ENCODE results near the gene TBC1D22A.

Gene TBC1D22A

DNA sequence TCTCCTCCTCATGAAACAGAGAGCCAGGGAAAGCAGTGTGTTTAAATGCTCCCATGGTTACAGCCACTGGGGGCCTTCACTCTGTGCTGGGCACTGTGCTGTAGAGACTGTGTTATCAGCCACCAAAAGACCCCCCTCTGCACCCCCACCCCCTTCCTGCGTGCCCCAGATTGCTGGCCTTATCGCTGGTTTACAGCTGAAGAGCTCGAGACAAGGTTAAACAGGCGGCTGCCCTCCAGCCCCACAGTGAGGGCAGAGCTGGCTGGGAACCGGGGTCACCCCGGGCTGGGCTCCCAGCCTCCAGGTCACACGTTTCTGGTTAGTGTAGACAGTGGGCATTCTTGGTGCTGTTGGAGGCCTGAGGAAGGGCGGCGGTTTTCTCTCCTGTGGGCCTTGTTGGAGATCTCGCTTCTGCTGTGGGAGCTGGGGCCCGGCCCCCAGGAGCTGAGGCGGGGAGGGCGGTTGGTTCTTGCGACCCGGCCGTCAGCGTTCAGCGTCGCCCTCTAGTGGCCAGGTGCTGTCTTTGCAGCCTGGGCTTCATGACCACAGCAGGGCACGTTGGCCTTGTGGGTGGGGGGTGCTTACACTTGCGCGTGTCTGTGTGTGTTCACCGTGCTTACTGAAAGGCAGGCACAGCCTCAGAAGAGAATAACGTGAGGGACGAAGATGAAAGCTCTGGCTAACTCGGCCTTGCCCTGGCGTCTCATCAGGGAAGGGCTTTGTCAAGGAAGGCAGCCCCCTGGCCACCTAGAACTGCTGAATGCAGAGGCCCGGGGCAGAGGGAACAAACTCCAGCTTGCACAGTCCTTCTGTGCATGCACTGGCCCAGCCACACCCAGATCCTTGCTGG, 40.8 kb downstream of the TBC1D22A start:
- H3K36me3 ChIP-seq (ENCODE audit: control insufficient read depth, insufficient read depth, low read length): peaks cover 10% of the 10 kb centered on the region
- no peaks in the 10 kb centered on the region for H3K27me3 ChIP-seq (ENCODE audit: control insufficient read depth, insufficient read depth, low read length)
- H3K9me3 ChIP-seq (ENCODE audit: control insufficient read depth, low read length): no peaks in the 10 kb centered on the region
- peaks cover 7% of the 10 kb centered on the region for H3K4me1 ChIP-seq (ENCODE audit: control insufficient read depth, insufficient read depth, low read length)
- no peak overlapping the region for H3K9ac ChIP-seq (ENCODE audit: low read length)
- no peak overlapping the region for H3K4me3 ChIP-seq (ENCODE audit: low read length)

DNA sequence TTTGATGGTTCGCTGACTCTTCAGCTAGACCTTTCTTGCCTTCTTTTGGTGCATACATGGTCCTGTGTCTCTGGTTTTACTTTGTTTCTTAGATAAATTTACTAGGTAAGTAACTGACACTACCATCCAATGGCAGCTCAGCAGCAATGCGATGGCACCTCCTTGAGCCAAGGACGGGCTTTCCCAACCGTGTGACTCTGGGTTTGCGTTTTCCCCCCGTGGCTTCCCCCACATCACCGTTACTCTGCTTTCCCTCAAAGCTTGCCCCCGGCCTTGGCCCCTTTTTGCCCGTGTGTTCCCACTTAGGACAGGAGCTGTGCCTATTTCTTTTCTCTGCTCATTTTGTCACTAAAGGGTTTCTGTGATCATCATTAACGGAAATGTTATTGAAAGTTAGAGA, 41.5 kb downstream of the TBC1D22A start:
- Histone ChIP-seq H3K4me1 (ENCODE audit: control insufficient read depth, insufficient read depth, low read length) (peaks cover 7% of the 10 kb centered on the region), H3K9ac (ENCODE audit: low read length) (no peak overlapping the region), H3K9me3 (ENCODE audit: control insufficient read depth, low read length) (no peaks in the 10 kb centered on the region), H3K36me3 (ENCODE audit: control insufficient read depth, insufficient read depth, low read length) (peaks cover 10% of the 10 kb centered on the region), H3K27me3 (ENCODE audit: control insufficient read depth, insufficient read depth, low read length) (no peaks in the 10 kb centered on the region), H3K4me3 (ENCODE audit: low read length) (no peak overlapping the region)

DNA sequence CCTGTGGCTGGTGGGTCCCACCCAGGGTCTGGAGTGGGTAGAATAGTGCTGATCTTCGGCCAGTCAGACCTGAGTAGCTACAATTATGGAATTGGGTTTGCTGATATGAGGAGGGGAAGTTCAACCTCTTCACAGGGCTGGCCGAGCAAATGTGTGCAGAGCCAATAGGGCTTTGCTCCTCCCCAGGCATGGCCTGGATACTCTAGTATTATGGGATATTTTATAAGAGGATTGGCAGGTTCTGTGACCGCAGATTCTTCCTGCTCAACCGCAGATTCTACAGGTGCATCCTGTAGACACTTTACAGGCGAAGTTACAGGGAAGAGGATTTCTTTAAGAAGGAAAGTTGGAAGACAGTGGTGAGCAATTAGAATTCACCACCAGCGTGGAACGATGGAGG, 44.3 kb downstream of the TBC1D22A start:
- no peak overlapping the region for H3K9ac ChIP-seq (ENCODE audit: low read length)
- no peaks in the 10 kb centered on the region for H3K9me3 ChIP-seq (ENCODE audit: control insufficient read depth, low read length)
- peaks cover 7% of the 10 kb centered on the region for H3K4me1 ChIP-seq (ENCODE audit: control insufficient read depth, insufficient read depth, low read length)
- H3K27me3 ChIP-seq (ENCODE audit: control insufficient read depth, insufficient read depth, low read length): no peaks in the 10 kb centered on the region
- H3K36me3 ChIP-seq (ENCODE audit: control insufficient read depth, insufficient read depth, low read length): no peaks in the 10 kb centered on the region
- H3K4me3 ChIP-seq (ENCODE audit: low read length): no peak overlapping the region

DNA sequence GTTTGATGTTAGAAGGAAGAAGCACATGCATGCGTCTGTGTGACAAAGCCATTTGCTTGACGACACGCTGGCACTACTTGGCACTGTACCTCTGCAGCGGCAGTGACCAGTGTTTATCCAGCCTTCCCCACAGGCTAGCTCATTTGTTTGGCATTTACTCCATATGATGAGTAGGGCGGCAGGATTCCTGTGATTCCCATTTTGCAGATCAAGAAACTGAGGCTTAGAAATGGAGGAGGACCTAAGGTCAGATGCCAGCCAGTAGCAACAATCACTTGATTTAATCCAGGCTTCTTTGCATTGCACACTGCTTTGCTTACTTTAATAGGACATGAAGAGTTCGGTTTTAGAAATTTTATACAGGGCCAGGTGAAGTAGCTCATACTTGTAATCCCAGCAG, 45.0 kb downstream of the TBC1D22A start:
- peaks cover 7% of the 10 kb centered on the region for H3K4me1 ChIP-seq (ENCODE audit: control insufficient read depth, insufficient read depth, low read length)
- no peak overlapping the region for H3K9ac ChIP-seq (ENCODE audit: low read length)
- H3K27me3 ChIP-seq (ENCODE audit: control insufficient read depth, insufficient read depth, low read length): no peaks in the 10 kb centered on the region
- H3K9me3 ChIP-seq (ENCODE audit: control insufficient read depth, low read length): no peaks in the 10 kb centered on the region
- H3K4me3 ChIP-seq (ENCODE audit: low read length): no peak overlapping the region
- no peaks in the 10 kb centered on the region for H3K36me3 ChIP-seq (ENCODE audit: control insufficient read depth, insufficient read depth, low read length)

DNA sequence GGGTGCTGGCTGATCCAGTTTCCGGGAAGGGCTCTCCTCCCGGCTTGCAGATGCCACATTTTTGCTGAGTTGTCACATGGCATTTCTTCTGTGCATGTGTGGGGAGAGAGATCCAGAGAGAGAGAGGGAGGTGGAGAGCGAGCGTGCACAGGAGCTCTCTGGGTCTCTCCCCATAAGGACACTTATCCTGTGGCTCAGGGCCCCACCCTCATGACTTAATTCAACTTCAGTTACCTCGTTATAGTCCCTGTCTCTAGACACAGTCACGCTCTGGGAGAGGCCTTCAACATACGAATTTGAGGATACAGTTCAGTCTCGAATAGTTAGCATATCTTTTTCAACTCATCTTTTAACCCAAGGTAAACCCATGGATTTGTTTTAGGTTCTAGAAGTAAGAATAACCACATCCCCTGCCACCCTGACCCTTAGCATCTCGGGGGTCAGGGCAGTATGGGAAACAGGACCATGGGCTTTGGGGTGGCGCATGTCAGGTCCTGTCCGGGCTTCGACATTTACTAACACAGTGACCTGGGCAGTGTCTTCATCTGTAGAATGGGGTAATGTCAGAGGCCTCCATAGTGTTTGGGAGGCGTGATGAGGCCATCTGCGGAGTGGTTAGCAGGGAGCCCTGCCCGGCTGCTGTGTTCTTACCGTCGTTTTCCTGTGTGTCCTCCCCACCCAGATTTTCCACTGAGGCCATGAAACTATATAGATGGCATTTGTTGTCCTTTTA, 46.9 kb downstream of the TBC1D22A start:
- no peak overlapping the region for H3K4me3 ChIP-seq (ENCODE audit: low read length)
- H3K36me3 ChIP-seq (ENCODE audit: control insufficient read depth, insufficient read depth, low read length): no peaks in the 10 kb centered on the region
- no peaks in the 10 kb centered on the region for H3K4me1 ChIP-seq (ENCODE audit: control insufficient read depth, insufficient read depth, low read length)
- H3K9ac ChIP-seq (ENCODE audit: low read length): no peak overlapping the region
- H3K27me3 ChIP-seq (ENCODE audit: control insufficient read depth, insufficient read depth, low read length): no peaks in the 10 kb centered on the region
- no peaks in the 10 kb centered on the region for H3K9me3 ChIP-seq (ENCODE audit: control insufficient read depth, low read length)

DNA sequence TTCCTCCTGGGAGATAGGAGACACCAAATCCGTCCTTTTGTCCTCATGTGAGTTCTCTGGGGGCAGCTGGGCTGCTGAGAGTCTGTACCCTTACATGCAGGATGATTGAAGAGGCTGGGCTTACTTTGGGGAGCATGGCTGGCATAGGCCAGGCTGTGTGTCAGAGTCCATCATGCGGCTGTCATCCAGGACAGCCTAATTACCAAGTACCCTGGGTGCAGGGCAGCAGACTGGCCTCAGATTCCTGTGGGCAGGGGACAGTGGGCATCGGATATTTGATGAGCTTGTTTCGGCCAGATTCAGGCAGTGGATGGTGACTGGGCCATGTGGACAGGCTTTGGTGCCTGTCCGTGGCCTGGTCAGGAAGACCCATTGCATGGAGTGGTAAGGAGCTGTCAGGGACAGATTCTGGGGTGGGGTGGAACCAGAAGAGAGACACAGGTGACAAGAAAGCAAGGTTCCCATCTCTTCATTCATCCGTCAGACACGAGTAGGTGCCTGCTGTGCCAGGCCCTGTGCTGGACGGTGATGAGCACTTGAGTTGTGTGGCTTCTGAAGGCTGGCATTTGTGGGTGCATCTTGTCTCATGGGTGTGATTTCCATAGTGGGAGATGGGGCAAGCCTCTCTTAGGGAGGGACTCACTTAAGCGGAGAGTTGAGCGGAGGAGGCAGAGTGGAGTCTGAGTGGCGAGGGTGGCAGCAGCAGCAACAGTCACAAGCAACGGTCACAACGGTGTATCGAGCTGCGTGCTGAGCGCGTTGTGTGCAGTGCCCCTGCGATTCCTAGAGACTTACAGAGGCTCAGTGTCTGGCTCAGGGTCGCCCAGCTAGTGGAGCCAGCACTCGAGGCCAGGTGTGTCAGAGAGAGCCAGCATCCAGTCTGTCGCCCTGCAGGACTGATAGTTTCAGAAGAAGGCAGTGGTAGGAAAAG, 48.7 kb downstream of the TBC1D22A start:
- Histone ChIP-seq H3K9ac (ENCODE audit: low read length) (no peak overlapping the region), H3K4me1 (ENCODE audit: control insufficient read depth, insufficient read depth, low read length) (peaks cover 10% of the 10 kb centered on the region), H3K4me3 (ENCODE audit: low read length) (no peak overlapping the region), H3K36me3 (ENCODE audit: control insufficient read depth, insufficient read depth, low read length) (no peaks in the 10 kb centered on the region), H3K9me3 (ENCODE audit: control insufficient read depth, low read length) (no peaks in the 10 kb centered on the region), H3K27me3 (ENCODE audit: control insufficient read depth, insufficient read depth, low read length) (no peaks in the 10 kb centered on the region)

DNA sequence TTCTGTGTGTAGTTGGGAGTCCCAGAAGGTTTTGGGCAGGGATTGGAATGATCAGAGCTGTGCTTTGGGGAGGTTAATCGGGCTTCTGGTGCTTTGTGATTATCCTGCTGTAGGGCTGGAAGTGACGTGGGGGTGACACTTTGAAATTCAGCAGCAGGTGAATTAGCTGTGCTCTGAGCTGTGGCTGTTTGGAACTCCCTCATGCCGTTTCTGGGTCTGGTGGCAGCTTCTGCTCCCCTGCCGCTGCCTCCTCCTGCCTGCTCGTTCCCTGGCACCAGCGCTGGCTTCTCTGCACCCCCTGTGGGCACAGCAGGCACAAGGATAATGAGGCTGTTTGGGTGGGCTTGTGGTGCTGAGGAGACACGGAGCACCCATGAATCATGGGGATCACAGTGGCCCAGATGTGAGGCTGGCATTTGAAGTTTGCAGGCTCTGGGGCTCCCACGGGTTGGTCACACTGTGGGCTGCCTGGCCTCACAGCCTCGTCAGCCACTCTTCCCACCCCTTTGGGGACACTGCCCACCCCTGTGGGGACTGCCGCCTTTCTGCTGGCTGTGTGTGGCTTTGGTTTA, 49.7 kb downstream of the TBC1D22A start:
- Histone ChIP-seq H3K27me3 (ENCODE audit: control insufficient read depth, insufficient read depth, low read length) (no peaks in the 10 kb centered on the region), H3K9ac (ENCODE audit: low read length) (no peak overlapping the region), H3K4me1 (ENCODE audit: control insufficient read depth, insufficient read depth, low read length) (peaks cover 11% of the 10 kb centered on the region), H3K36me3 (ENCODE audit: control insufficient read depth, insufficient read depth, low read length) (no peaks in the 10 kb centered on the region), H3K4me3 (ENCODE audit: low read length) (no peak overlapping the region), H3K9me3 (ENCODE audit: control insufficient read depth, low read length) (no peaks in the 10 kb centered on the region)

DNA sequence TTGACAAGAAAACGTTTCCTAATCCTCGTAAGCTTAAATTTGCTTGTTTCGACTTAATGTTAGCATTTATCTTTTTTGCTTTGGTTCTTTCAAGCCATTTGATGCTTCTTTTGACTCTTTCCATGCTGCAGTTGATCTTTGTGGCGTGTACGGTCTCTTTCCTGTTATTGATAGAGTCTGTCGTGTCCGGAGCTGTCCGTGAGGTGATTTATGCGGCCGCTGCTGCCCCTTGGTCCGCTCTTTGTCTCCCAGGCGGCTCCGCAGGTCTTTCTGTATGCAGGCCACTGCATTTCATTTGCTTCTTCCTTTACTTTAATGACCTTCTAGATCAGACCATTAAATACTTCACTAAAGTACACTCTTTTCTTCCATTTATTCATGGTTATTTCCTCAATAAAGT, 50.3 kb downstream of the TBC1D22A start:
- H3K4me1 ChIP-seq (ENCODE audit: control insufficient read depth, insufficient read depth, low read length): peaks cover 11% of the 10 kb centered on the region
- H3K9me3 ChIP-seq (ENCODE audit: control insufficient read depth, low read length): no peaks in the 10 kb centered on the region
- H3K9ac ChIP-seq (ENCODE audit: low read length): no peak overlapping the region
- H3K4me3 ChIP-seq (ENCODE audit: low read length): no peak overlapping the region
- H3K27me3 ChIP-seq (ENCODE audit: control insufficient read depth, insufficient read depth, low read length): no peaks in the 10 kb centered on the region
- H3K36me3 ChIP-seq (ENCODE audit: control insufficient read depth, insufficient read depth, low read length): no peaks in the 10 kb centered on the region

DNA sequence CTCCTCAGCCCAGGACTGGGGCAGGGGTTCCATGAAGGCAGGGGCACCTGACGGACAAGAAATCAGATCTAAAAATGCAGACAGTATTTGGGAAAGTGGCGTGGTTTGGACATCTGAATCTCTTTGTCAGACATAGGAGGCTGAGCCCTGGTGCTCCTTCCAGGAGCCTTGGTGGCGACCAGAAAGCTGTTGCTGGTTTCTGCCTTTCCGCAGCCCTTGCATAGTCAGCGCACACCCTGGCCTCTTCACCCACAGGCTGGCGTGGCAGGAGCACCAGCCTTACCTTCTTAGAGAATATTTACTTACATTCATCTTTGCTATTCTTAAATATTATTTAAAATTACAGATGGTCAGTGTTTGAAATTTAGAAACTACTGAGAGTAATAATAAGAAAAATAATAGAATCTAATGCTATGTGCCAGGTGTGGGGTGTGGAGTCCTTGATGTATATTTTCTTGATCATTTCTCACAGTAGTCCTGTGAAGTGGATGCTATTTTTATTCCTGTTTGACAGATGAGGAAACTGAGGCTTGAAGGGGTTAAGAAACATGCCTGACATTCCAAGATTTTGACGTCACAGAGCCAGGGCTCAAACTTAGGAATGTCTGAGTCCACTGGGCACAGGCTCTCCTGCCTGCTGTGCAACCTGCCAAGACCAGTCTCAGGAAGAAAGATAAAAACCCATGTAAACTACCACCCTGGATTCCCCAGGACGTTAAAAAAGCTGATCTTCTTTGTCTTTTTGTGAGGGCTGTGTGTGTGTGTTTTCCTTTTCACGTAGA, 51.6 kb downstream of the TBC1D22A start:
- H3K9me3 ChIP-seq (ENCODE audit: control insufficient read depth, low read length): no peaks in the 10 kb centered on the region
- no peaks in the 10 kb centered on the region for H3K36me3 ChIP-seq (ENCODE audit: control insufficient read depth, insufficient read depth, low read length)
- no peaks in the 10 kb centered on the region for H3K27me3 ChIP-seq (ENCODE audit: control insufficient read depth, insufficient read depth, low read length)
- no peak overlapping the region for H3K4me3 ChIP-seq (ENCODE audit: low read length)
- H3K9ac ChIP-seq (ENCODE audit: low read length): no peak overlapping the region
- peaks cover 11% of the 10 kb centered on the region for H3K4me1 ChIP-seq (ENCODE audit: control insufficient read depth, insufficient read depth, low read length)

DNA sequence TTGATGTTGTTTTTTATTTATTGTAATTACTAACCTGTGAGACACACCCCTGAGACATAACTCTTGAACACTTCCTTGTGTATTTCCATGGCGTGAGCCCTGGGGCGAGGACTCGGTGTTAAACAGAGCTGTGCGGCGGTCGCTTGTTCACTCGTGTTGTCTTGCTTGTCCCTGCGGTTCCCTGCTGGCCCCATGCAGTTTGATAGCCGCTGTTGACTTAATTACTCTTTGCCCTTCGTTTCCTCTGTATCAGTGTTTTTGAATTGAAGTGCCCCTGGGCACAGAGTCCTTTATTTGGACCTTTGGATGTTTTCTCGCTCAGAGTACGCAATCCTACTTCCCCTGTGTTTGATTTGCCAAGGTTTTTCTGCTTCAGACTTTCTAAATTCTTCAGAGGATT, 52.7 kb downstream of the TBC1D22A start:
- no peak overlapping the region for H3K9ac ChIP-seq (ENCODE audit: low read length)
- H3K4me1 ChIP-seq (ENCODE audit: control insufficient read depth, insufficient read depth, low read length): peaks cover 11% of the 10 kb centered on the region
- H3K27me3 ChIP-seq (ENCODE audit: control insufficient read depth, insufficient read depth, low read length): no peaks in the 10 kb centered on the region
- no peak overlapping the region for H3K4me3 ChIP-seq (ENCODE audit: low read length)
- H3K36me3 ChIP-seq (ENCODE audit: control insufficient read depth, insufficient read depth, low read length): no peaks in the 10 kb centered on the region
- H3K9me3 ChIP-seq (ENCODE audit: control insufficient read depth, low read length): no peaks in the 10 kb centered on the region

DNA sequence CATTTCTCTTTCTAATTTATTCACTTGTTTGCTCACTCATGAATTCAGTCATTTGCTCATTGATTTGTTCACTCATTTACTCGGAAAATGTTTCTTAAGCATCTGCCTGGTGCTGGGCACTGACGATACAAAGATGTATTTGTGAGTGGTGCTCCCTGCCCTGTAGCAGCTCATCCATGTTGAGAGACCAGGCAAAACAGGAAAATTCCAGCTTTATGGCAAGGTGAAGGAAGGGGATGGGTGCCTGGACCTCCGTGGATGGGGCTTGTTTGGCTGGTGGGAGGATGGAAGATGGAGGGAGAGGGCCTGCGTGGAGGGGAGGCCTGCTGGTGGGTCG, 53.1 kb downstream of the TBC1D22A start:
- no peaks in the 10 kb centered on the region for H3K9me3 ChIP-seq (ENCODE audit: control insufficient read depth, low read length)
- no peaks in the 10 kb centered on the region for H3K27me3 ChIP-seq (ENCODE audit: control insufficient read depth, insufficient read depth, low read length)
- H3K4me3 ChIP-seq (ENCODE audit: low read length): no peak overlapping the region
- H3K9ac ChIP-seq (ENCODE audit: low read length): no peak overlapping the region
- H3K4me1 ChIP-seq (ENCODE audit: control insufficient read depth, insufficient read depth, low read length): peaks cover 11% of the 10 kb centered on the region
- H3K36me3 ChIP-seq (ENCODE audit: control insufficient read depth, insufficient read depth, low read length): no peaks in the 10 kb centered on the region
